ENCODE results near the gene CST9.

Gene CST9

DNA sequence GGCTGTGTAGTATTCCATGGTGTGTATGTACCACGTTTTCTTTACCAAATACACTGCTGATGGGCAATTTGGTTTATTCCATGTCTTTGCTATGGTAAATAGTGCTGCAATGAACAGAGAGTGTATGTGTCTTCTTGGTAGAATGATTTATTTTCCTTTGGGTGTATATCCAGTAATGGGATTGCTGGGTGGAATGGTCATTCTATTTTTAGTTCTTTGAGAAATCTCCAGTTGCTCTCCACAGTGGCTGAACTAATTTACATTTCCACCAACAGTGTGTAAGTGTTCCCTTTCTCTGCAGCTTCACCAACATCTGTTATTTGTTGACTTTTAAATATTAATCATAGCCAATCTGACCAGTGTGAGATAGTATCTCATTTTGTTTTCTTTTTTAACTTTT lies 51.3 kb downstream of the CST9 start:
- Histone ChIP-seq H3K4me3 (ENCODE audit: low read depth in 1 of 2, low read length in 2 of 2) (no peak overlapping the region), H3K9me3 (ENCODE audit: low read length) (no peaks in the 10 kb centered on the region), H3K9ac (ENCODE audit: low read length) (no peak overlapping the region), H3K4me1 (ENCODE audit: insufficient read depth, low read length) (no peaks in the 10 kb centered on the region), H3K27me3 (ENCODE audit: control insufficient read depth in 1 of 2, insufficient read depth in 2 of 2, low read length in 2 of 2) (no peaks in the 10 kb centered on the region), H3K36me3 (ENCODE audit: insufficient read depth, low read length) (no peaks in the 10 kb centered on the region), H3K27ac (ENCODE audit: low read depth, low read length) (no peak overlapping the region)

Measured in muscle layer of colon (tissue), 2 donors.